HG03442 (cell line): Measurements from ENCODE around the gene NDUFA6.
"Not testable (repeated sequence)": the region's sequence is repeated elsewhere in the genome, so short reads cannot be mapped to it uniquely, and the experiment has no call there.

Experiments used
- ATAC-seq: cut with Tn5 transposase; IDR thresholded peaks from one replicate; pipeline ENCODE4 v1.9.1; 2021; ENCODE audit warnings: mild to moderate bottlenecking, moderate library complexity; ENCODE audit not compliant: unreplicated experiment

NDUFA6 gene

GRCh38 chr22:42072606-42073330, 17.8 kb downstream of the NDUFA6 start:
- no peak for ATAC-seq

- ATAC-seq, result not testable (repeated sequence)
Measured at GRCh38 chr22:42071508-42071907, 19.1 kb downstream of the NDUFA6 start.

GRCh38 chr22:42070517-42071422, 19.8 kb downstream of the NDUFA6 start, which contains the start of gene NAGA:
Gene NAGA, minus strand, starts transcription at chr22:42070812. Its CDS starts 515 bp downstream, at chr22:42070297.
- peak; percentile 81 for ATAC-seq

- ATAC-seq, result peak; percentile 14
Measured at GRCh38 chr22:42069801-42070516, 20.6 kb downstream of the NDUFA6 start.

- no peak for ATAC-seq
Measured at GRCh38 chr22:42068291-42068690, 22.3 kb downstream of the NDUFA6 start.

- ATAC-seq, result no peak
Measured at GRCh38 chr22:42067671-42068251, 22.8 kb downstream of the NDUFA6 start.

- no peak for ATAC-seq
Measured at GRCh38 chr22:42066937-42067336, 23.6 kb downstream of the NDUFA6 start.

- ATAC-seq, result no peak
Measured at GRCh38 chr22:42066126-42066761, 24.3 kb downstream of the NDUFA6 start.

GRCh38 chr22:42065438-42066125, 25.0 kb downstream of the NDUFA6 start:
- ATAC-seq, result no peak

GRCh38 chr22:42064629-42065028, 25.9 kb downstream of the NDUFA6 start:
- no peak for ATAC-seq

GRCh38 chr22:42062506-42063170, 27.9 kb downstream of the NDUFA6 start:
- no peak for ATAC-seq

- ATAC-seq, result no peak
Measured at GRCh38 chr22:42061041-42061440, 29.5 kb downstream of the NDUFA6 start.

- ATAC-seq, result no peak
Measured at GRCh38 chr22:42060489-42060888, 30.1 kb downstream of the NDUFA6 start.

GRCh38 chr22:42056757-42057511, 33.6 kb downstream of the NDUFA6 start:
- ATAC-seq, result no peak

GRCh38 chr22:42052765-42053164, 37.8 kb downstream of the NDUFA6 start:
- ATAC-seq, result no peak

GRCh38 chr22:42050641-42051180, 39.9 kb downstream of the NDUFA6 start:
- no peak for ATAC-seq

GRCh38 chr22:42041784-42042183, 48.8 kb downstream of the NDUFA6 start:
- no peak for ATAC-seq

GRCh38 chr22:42039271-42039670, 51.3 kb downstream of the NDUFA6 start:
- no peak for ATAC-seq
